ENCODE measurements around the gene CD300A. TPM values are rescaled to one million over a fixed set of nuclear protein-coding genes. Genes with fewer than 3 reads are reported as not detected.

CD300A gene
- total and polyA plus RNA-seq, 2 donors (not counting 3 experiments of a cell fraction or from before 2014, with no cell fraction given): not detected

GRCh38 chr17:74450231-74450630 lies 16.2 kb upstream of the CD300A start:
- Histone ChIP-seq H3K36me3 (ENCODE audit: control insufficient read depth in 2 of 2, extremely low read depth in 1 of 2, insufficient read depth in 2 of 2, low read length in 2 of 2) (no peaks in the 10 kb centered on the region), H3K9me1 (replicated peaks; ENCODE audit: control insufficient read depth, extremely low read depth, insufficient read depth, low read length) (no peaks in the 10 kb centered on the region), H3K79me2 (ENCODE audit: control insufficient read depth, insufficient read depth, low read length) (no peaks in the 10 kb centered on the region), H3K9ac (replicated peaks; ENCODE audit: extremely low read depth, insufficient read depth, low read length) (no peak overlapping the region), H4K20me1 (replicated peaks; ENCODE audit: control insufficient read depth, extremely low read depth, insufficient read depth, low read length) (no peaks in the 10 kb centered on the region), H2AFZ (ENCODE audit: low read depth, low read length) (no peak overlapping the region), H3K9me3 (replicated peaks; ENCODE audit: control insufficient read depth, insufficient read depth, low read length) (no peaks in the 10 kb centered on the region), H3K27ac (ENCODE audit: insufficient read depth, low read depth, low read length) (no peak overlapping the region), H3K27me3 (ENCODE audit: control insufficient read depth in 2 of 2, insufficient read depth in 2 of 2, low read length in 2 of 2) (no peaks in the 10 kb centered on the region), H3K4me1 (ENCODE audit: control insufficient read depth, extremely low read depth, insufficient read depth, low read length) (peaks cover 3% of the 10 kb centered on the region), H3K4me3 (replicated peaks in 1 of 3; ENCODE audit: insufficient read depth in 1 of 3, low read depth in 1 of 3, low read length in 3 of 3) (no peak overlapping the region), H3K4me2 (ENCODE audit: insufficient read depth, low read length) (no peak overlapping the region)
- dilution Hi-C loops (cut with MboI; ENCODE audit: extremely low pct_ligation_motif_present, low sequenced_read_pairs): no loop called here
- TF ChIP-seq MAX (IDR thresholded peaks at IDR 0.05; ENCODE audit: insufficient read depth, insufficient read length): no peak
- no peak for TF ChIP-seq JUN (IDR thresholded peaks at IDR 0.05; ENCODE audit: borderline replicate concordance, insufficient read depth, insufficient read length, low read depth)
- TF ChIP-seq FOS (IDR thresholded peaks at IDR 0.05; ENCODE audit: borderline replicate concordance, insufficient read depth, low read length): no peak
- no peak for TF ChIP-seq POLR2AphosphoS5 (IDR thresholded peaks at IDR 0.05; ENCODE audit: insufficient read depth, low read depth, low read length)
- TF ChIP-seq EZH2 (IDR thresholded peaks at IDR 0.05; ENCODE audit: borderline replicate concordance, low read depth, low read length, severe bottlenecking): no peak
- intact Hi-C loops (cut with micrococcal nuclease): no loop called here
- ChIA-PET CTCF (interaction anchor here (0.7 to 1.7 kb wide), 2 partner anchors 11 to 71 kb away, joined by 3 to 9 read pairs; no protein-coding TSS in a partner anchor), POLR2A (no interaction called here)
- no peak for FAIRE-seq
- BruUV-seq (replicated peaks): no TSS peak
- no peak for DNase-seq (ENCODE audit: low read depth, low spot score)

- DNase-seq (ENCODE audit: low read depth, low spot score) (no peak), FAIRE-seq (no peak)
- Histone ChIP-seq H3K4me2 (ENCODE audit: insufficient read depth, low read length) (no peak overlapping the region), H4K20me1 (replicated peaks; ENCODE audit: control insufficient read depth, extremely low read depth, insufficient read depth, low read length) (no peaks in the 10 kb centered on the region), H3K9me1 (replicated peaks; ENCODE audit: control insufficient read depth, extremely low read depth, insufficient read depth, low read length) (no peaks in the 10 kb centered on the region), H3K9ac (replicated peaks; ENCODE audit: extremely low read depth, insufficient read depth, low read length) (no peak overlapping the region), H3K9me3 (replicated peaks; ENCODE audit: control insufficient read depth, insufficient read depth, low read length) (no peaks in the 10 kb centered on the region), H3K4me3 (replicated peaks in 1 of 3; ENCODE audit: insufficient read depth in 1 of 3, low read depth in 1 of 3, low read length in 3 of 3) (no peak overlapping the region), H3K4me1 (ENCODE audit: control insufficient read depth, extremely low read depth, insufficient read depth, low read length) (peaks cover 3% of the 10 kb centered on the region), H3K36me3 (ENCODE audit: control insufficient read depth in 2 of 2, extremely low read depth in 1 of 2, insufficient read depth in 2 of 2, low read length in 2 of 2) (no peaks in the 10 kb centered on the region), H3K79me2 (ENCODE audit: control insufficient read depth, insufficient read depth, low read length) (no peaks in the 10 kb centered on the region), H3K27me3 (ENCODE audit: control insufficient read depth in 2 of 2, insufficient read depth in 2 of 2, low read length in 2 of 2) (no peaks in the 10 kb centered on the region), H3K27ac (ENCODE audit: insufficient read depth, low read depth, low read length) (no peak overlapping the region), H2AFZ (ENCODE audit: low read depth, low read length) (no peak overlapping the region)
- dilution Hi-C loops (cut with MboI; ENCODE audit: extremely low pct_ligation_motif_present, low sequenced_read_pairs): no loop called here
- TF ChIP-seq MAX (IDR thresholded peaks at IDR 0.05; ENCODE audit: insufficient read depth, insufficient read length): no peak
- TF ChIP-seq POLR2AphosphoS5 (IDR thresholded peaks at IDR 0.05; ENCODE audit: insufficient read depth, low read depth, low read length): no peak
- no peak for TF ChIP-seq MYC (IDR thresholded peaks at IDR 0.05; ENCODE audit: low read depth, low read length)
- TF ChIP-seq EZH2 (IDR thresholded peaks at IDR 0.05; ENCODE audit: borderline replicate concordance, low read depth, low read length, severe bottlenecking): no peak
- TF ChIP-seq CTCF (IDR thresholded peaks at IDR 0.05; ENCODE audit: extremely low read depth in 1 of 2, insufficient read depth in 1 of 2, low read depth in 1 of 2, low read length in 2 of 2): no peak
- no peak for TF ChIP-seq FOS (IDR thresholded peaks at IDR 0.05; ENCODE audit: borderline replicate concordance, insufficient read depth, low read length)
- no peak for TF ChIP-seq JUN (IDR thresholded peaks at IDR 0.05; ENCODE audit: borderline replicate concordance, insufficient read depth, insufficient read length, low read depth)
- TF ChIP-seq POLR2A (IDR thresholded peaks at IDR 0.05; ENCODE audit: low read depth, low read length): no peak
- TF ChIP-seq GATA2 (IDR thresholded peaks at IDR 0.05; ENCODE audit: insufficient read depth, insufficient read length, low read depth, low read length): no peak
- BruUV-seq (replicated peaks): no TSS peak
- ChIA-PET CTCF (interaction anchor here (0.7 to 1.7 kb wide), 2 partner anchors 12 to 72 kb away, joined by 3 to 9 read pairs; no protein-coding TSS in a partner anchor), POLR2A (no interaction called here)
- intact Hi-C loops (cut with micrococcal nuclease): no loop called here
These were observed 15.5 kb upstream of the CD300A start for GRCh38 chr17:74450925-74451403.

All from endothelial cell of umbilical vein (primary cell).